PC-9 (cell line): ENCODE results near the gene ATG10.

Source experiments
- EZH2 ChIP-seq: fragments of 200-600 bp; sonication (generic); IDR thresholded peaks from 2 replicates; pipeline ENCODE4 v1.8.0; 2017; ENCODE audit warnings: antibody characterized with exemption, low read depth
- TF ChIP-seq, protein P1 (sequence below): fragments of 200-600 bp; sonication (generic); conservative IDR thresholded peaks from 2 replicates; pipeline ENCODE4 v1.6.1; 2017; ENCODE audit warnings: mixed run types, antibody characterized with exemption, mild to moderate bottlenecking, moderate library complexity

DNA sequence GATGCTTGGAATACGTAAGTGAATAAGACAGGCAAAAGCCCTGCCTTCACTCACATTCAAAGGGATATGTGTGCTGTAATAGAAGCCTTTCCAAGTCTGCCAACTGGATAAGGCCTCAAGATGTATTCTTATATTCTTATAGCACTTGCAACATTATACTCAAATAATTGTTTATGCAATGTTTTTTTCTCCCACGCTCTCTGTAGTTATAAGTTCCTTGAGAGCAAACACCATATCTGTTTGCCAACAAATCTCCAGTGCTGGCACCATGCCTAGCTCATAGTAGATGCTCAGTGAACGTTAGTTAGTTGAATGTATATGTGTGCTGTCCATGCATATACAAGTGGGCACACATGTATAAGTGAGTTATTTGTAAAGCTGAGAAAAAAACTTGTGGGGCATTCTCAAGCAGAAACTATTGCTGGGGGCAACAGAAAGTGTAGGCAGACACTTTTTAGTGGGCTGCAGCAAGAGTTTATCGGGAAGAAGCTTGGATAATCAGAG lies 181.2 kb downstream of the ATG10 start:
- TF ChIP-seq, protein P1, sequence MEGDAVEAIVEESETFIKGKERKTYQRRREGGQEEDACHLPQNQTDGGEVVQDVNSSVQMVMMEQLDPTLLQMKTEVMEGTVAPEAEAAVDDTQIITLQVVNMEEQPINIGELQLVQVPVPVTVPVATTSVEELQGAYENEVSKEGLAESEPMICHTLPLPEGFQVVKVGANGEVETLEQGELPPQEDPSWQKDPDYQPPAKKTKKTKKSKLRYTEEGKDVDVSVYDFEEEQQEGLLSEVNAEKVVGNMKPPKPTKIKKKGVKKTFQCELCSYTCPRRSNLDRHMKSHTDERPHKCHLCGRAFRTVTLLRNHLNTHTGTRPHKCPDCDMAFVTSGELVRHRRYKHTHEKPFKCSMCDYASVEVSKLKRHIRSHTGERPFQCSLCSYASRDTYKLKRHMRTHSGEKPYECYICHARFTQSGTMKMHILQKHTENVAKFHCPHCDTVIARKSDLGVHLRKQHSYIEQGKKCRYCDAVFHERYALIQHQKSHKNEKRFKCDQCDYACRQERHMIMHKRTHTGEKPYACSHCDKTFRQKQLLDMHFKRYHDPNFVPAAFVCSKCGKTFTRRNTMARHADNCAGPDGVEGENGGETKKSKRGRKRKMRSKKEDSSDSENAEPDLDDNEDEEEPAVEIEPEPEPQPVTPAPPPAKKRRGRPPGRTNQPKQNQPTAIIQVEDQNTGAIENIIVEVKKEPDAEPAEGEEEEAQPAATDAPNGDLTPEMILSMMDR: no peak
- no peak for TF ChIP-seq EZH2
